B cell (primary cell): ENCODE data around the gene EPB41L2. TPM values are rescaled to one million over a fixed set of nuclear protein-coding genes. Genes with fewer than 3 reads are reported as not detected.

Experiments
- ATAC-seq: fragments of 200-7000 bp; cut with Tn5 transposase; one replicate; pipeline ENCODE4 v1.10.0; 2021; ENCODE audit warnings: low read depth, mild to moderate bottlenecking, moderate number of reproducible peaks, moderate library complexity
- CTCF ChIA-PET: fragments of 350-600 bp; sonication (Branson Sonifier 250); formaldehyde crosslinking; loops from one replicate; lab custom pipeline; 2021; ENCODE audit warnings: antibody characterized with exemption, inconsistent platforms; lab: Charles Lee
- POLR2A ChIA-PET: fragments of 350-600 bp; sonication (Branson Sonifier 250); formaldehyde crosslinking; loops from one replicate; lab custom pipeline; 2021; ENCODE audit warnings: antibody characterized with exemption; lab: Charles Lee
- DNase-seq: peaks from one replicate; pipeline ENCODE4 v3.0.0; 2013
- H2AFZ ChIP-seq: 2 replicates; pipeline ENCODE4 v1.6.1; 2012; ENCODE audit warnings: mild to moderate bottlenecking, low read depth, low read length; ENCODE audit not compliant: insufficient read depth, poor library complexity, severe bottlenecking
- H3K27ac ChIP-seq, 2 donors: 1 replicate in 1 of 2; 2 replicates in 1 of 2; pipeline ENCODE4 v1.5.1; 2012 to 2013; ENCODE audit warnings: low read length in 2 of 2, mild to moderate bottlenecking in 2 of 2, moderate library complexity in 1 of 2
- H3K27me3 ChIP-seq, 4 experiments: fragments of 200-600 bp in 1 of 4; sonication (generic) in 1 of 4; replicated peaks in 1 of 4; 1 replicate in 2 of 4; 2 replicates in 2 of 4; pipeline versions ENCODE4 v1.6.1 to v1.7.0; 2013 to 2016; ENCODE audit warnings: low read length in 3 of 4, mild to moderate bottlenecking in 2 of 4, mixed read lengths in 1 of 4, moderate library complexity in 1 of 4; ENCODE audit not compliant: insufficient read depth in 4 of 4, control insufficient read depth in 3 of 4; ENCODE audit errors: control extremely low read depth in 1 of 4
- H3K36me3 ChIP-seq, 2 experiments: replicated peaks in 1 of 2; 1 replicate in 1 of 2; 2 replicates in 1 of 2; pipeline versions ENCODE4 v1.6.1 to v1.7.1; 2013; ENCODE audit warnings: low read length in 1 of 2; ENCODE audit not compliant: insufficient read depth in 2 of 2, control insufficient read depth in 1 of 2; ENCODE audit errors: control extremely low read depth in 1 of 2, extremely low read depth in 1 of 2
- H3K4me1 ChIP-seq, 2 donors: fragments of 200-600 bp in 1 of 2; sonication (generic) in 1 of 2; 1 replicate in 1 of 2; 2 replicates in 1 of 2; pipeline versions ENCODE4 v1.5.1 to v1.6.1; 2013 to 2017; ENCODE audit warnings: low read length in 2 of 2; ENCODE audit not compliant: control insufficient read depth in 2 of 2, insufficient read depth in 2 of 2
- H3K4me2 ChIP-seq: replicated peaks from 2 replicates; pipeline ENCODE3; 2012; ENCODE audit warnings: mild to moderate bottlenecking, low read depth, low read length; ENCODE audit not compliant: poor library complexity, severe bottlenecking
- H3K4me3 ChIP-seq, 5 experiments: fragments of 200-600 bp in 1 of 5; sonication (generic) in 1 of 5; 1 replicate in 3 of 5; 2 replicates in 2 of 5; pipeline versions ENCODE4 v1.5.1 to v1.7.0; 2011 to 2016; ENCODE audit warnings: low read length in 4 of 5, mild to moderate bottlenecking in 4 of 5, low read depth in 2 of 5, control low read depth in 1 of 5, moderate library complexity in 1 of 5; ENCODE audit not compliant: insufficient read depth in 1 of 5; ENCODE audit errors: control extremely low read depth in 1 of 5, extremely low read depth in 1 of 5
- H3K79me2 ChIP-seq: fragments of 200-600 bp; sonication (generic); one replicate; pipeline ENCODE4 v1.6.0; 2016; ENCODE audit warnings: low read length; ENCODE audit not compliant: control insufficient read depth, insufficient read depth
- H3K9ac ChIP-seq: fragments of 200-600 bp; sonication (generic); 2 replicates; pipeline ENCODE4 v1.6.1; 2017; ENCODE audit warnings: mild to moderate bottlenecking, low read length, moderate library complexity
- H3K9me3 ChIP-seq, 3 donors: one replicate each; pipeline versions ENCODE4 v1.6.1 to v1.7.1; 2013; ENCODE audit warnings: low read length in 2 of 3; ENCODE audit not compliant: control insufficient read depth in 2 of 3, insufficient read depth in 1 of 3; ENCODE audit errors: control extremely low read depth in 1 of 3
- H4K20me1 ChIP-seq: 2 replicates; pipeline ENCODE4 v1.6.0; 2012; ENCODE audit warnings: mild to moderate bottlenecking, low read length; ENCODE audit not compliant: insufficient read depth, control insufficient read depth, poor library complexity, severe bottlenecking
- H3K27ac Mint-ChIP-seq: one replicate; pipeline ENCODE4 v1.8.0; 2021; ENCODE audit warnings: mixed read lengths
- H3K27me3 Mint-ChIP-seq: one replicate; pipeline ENCODE4 v1.8.0; 2021; ENCODE audit warnings: mixed read lengths
- H3K4me1 Mint-ChIP-seq: one replicate; pipeline ENCODE4 v1.8.0; 2021; ENCODE audit warnings: mixed read lengths
- H3K4me3 Mint-ChIP-seq: one replicate; pipeline ENCODE4 v1.8.0; 2021; ENCODE audit warnings: mixed read lengths
- H3K9me3 Mint-ChIP-seq: one replicate; pipeline ENCODE4 v1.8.0; 2022; ENCODE audit warnings: mixed read lengths; ENCODE audit not compliant: insufficient read depth
- CTCF ChIP-seq: fragments of 200-600 bp; IDR thresholded peaks from one replicate; pipeline ENCODE4 v1.8.0; 2022; ENCODE audit warnings: antibody characterized with exemption, mild to moderate bottlenecking
- EZH2 ChIP-seq: IDR thresholded peaks from 2 replicates; pipeline ENCODE4 v1.6.1; 2012; ENCODE audit warnings: borderline replicate concordance, low read depth, mild to moderate bottlenecking, moderate library complexity, low read length; ENCODE audit not compliant: insufficient read depth, poor library complexity, severe bottlenecking
- WGBS: methylation state at CpG from one replicate; pipeline ENCODE4 v1.1.5; 2013; ENCODE audit warnings: missing lambda C conversion rate; ENCODE audit not compliant: insufficient coverage; 5-methylcytosine and 5-hydroxymethylcytosine counted together
- intact Hi-C: fragments of 100-400 bp; cut with micrococcal nuclease; formaldehyde crosslinking; loops from one replicate; pipeline ENCODE4 v1.10.0; 2022
- polyA plus RNA-seq: library from polyadenylated mRNA; depleted of rRNA; stranded (reverse); fragments of >200 nt; gene quantifications from 2 replicates; pipeline ENCODE4 v1.2.3, GENCODE V29; 2012
- total RNA-seq, 2 donors: library from RNA; stranded (reverse); fragments of 120-200 nt in 1 of 2; gene quantifications; 1 replicate in 1 of 2; 2 replicates in 1 of 2; pipeline versions ENCODE4 v1.2.3 to v1.2.4, GENCODE V29; 2013 to 2022

The EPB41L2 gene
- total and polyA plus RNA-seq, 2 donors (not counting 1 experiment from before 2014, with no cell fraction given), result 17.8 to 61.0 TPM

DNA sequence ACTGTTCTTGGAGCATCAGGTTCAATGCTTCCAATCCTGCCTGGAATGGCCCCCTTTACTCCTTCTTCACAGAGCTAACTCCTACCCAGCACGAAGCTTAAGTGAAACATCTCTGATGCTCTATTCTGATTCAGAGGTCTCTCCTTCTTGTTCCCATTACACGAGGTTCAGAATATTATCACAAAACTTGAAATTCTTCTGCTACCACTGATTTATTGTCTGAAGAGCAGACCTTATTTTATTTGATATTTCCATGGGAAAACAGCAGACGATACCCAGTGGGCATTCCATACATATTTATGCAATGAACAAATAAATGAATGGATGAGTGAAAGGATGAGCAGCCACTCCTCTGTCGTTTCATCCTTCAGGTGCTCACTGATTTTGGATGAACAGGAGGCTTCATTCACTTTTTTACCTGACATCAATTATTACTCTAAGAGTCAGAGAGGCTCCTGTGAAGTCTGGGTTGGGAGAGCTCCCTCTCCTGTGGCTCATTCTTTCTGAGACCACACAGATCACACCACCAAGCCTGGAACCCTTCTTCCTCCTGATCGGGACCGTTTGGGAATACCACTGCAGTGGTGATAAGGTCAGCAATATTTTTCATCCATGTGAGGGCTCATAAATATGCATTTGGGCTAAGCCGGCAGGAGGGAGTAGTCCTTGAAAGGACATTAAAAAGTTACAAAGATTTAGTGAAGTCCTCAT lies 210.0 kb downstream of the EPB41L2 start:
- Histone ChIP-seq H3K4me2 (no peak overlapping the region), H3K9ac (no peak overlapping the region), H2AFZ (no peak overlapping the region), H3K27me3 (no peaks in the 10 kb centered on the region), H3K9me3 (no peaks in the 10 kb centered on the region), H3K79me2 (no peaks in the 10 kb centered on the region), H3K4me3 (no peak overlapping the region), H3K36me3 (peaks cover 0 to 2% of the 10 kb centered on the region in 2 experiments), H3K4me1 (peaks cover 11 to 13% of the 10 kb centered on the region in 2 donors), H3K27ac (no peak overlapping the region), H4K20me1 (no peaks in the 10 kb centered on the region)
- intact Hi-C loops, result no loop called here
- ChIA-PET CTCF (interaction anchor here (0.8 to 2.0 kb wide), 2 partner anchors 8 to 19 kb away, joined by 3 to 7 read pairs; no protein-coding TSS in a partner anchor), POLR2A (no interaction called here)
- H3K4me3 Mint-ChIP-seq, result no peak overlapping the region
- ATAC-seq (no peak), DNase-seq (no peak)
- no peak overlapping the region for H3K27ac Mint-ChIP-seq
- no peaks in the 10 kb centered on the region for H3K27me3 Mint-ChIP-seq
- peaks cover 27% of the 10 kb centered on the region for H3K4me1 Mint-ChIP-seq
- no peaks in the 10 kb centered on the region for H3K9me3 Mint-ChIP-seq
- 90% methylated on average over 2 of the region's 7 CpGs for WGBS
- TF ChIP-seq EZH2 (no peak), CTCF (no peak)

- ChIA-PET POLR2A (no interaction called here), CTCF (interaction anchor here (1.1 to 1.3 kb wide), 3 partner anchors 9 to 1349 kb away, joined by 3 to 11 read pairs (median 4); no protein-coding TSS in a partner anchor)
- DNase-seq, result no peak
- Histone ChIP-seq H3K9me3 (no peaks in the 10 kb centered on the region), H2AFZ (no peak overlapping the region), H3K79me2 (no peaks in the 10 kb centered on the region), H3K4me3 (no peak overlapping the region), H3K36me3 (peaks cover 0 to 2% of the 10 kb centered on the region in 2 experiments), H3K9ac (no peak overlapping the region), H3K27me3 (no peaks in the 10 kb centered on the region), H3K4me2 (no peak overlapping the region), H3K4me1 (peaks cover 17 to 26% of the 10 kb centered on the region in 2 donors), H4K20me1 (no peaks in the 10 kb centered on the region), H3K27ac (no peak overlapping the region)
- no CpG with 5 or more reads among the region's 1 CpG for WGBS
- no peak overlapping the region for H3K4me3 Mint-ChIP-seq
- no peaks in the 10 kb centered on the region for H3K9me3 Mint-ChIP-seq
- TF ChIP-seq EZH2 (no peak), CTCF (no peak)
- no peaks in the 10 kb centered on the region for H3K27me3 Mint-ChIP-seq
- intact Hi-C loops, result no loop called here
- H3K27ac Mint-ChIP-seq, result no peak overlapping the region
- peaks cover 39% of the 10 kb centered on the region for H3K4me1 Mint-ChIP-seq
- no peak for ATAC-seq
Measured at GRCh38 chr6:130851026-130851425, 212.0 kb downstream of the EPB41L2 start.
